Activated CD8-positive, alpha-beta T cell treated with anti-CD3 and anti-CD28 coated beads for 36 hours (primary cell): Measurements from ENCODE around the gene PDE4B. TPM values are rescaled to one million over a fixed set of nuclear protein-coding genes. Genes with fewer than 3 reads are reported as not detected.

ENCODE experiments used
- ATAC-seq: fragments of 200-7000 bp; cut with Tn5 transposase; one replicate; pipeline ENCODE4 v1.10.0; 2021; ENCODE audit warnings: mild to moderate bottlenecking, moderate library complexity
- CTCF ChIA-PET: fragments of 350-600 bp; sonication (Branson Sonifier 250); formaldehyde crosslinking; loops from one replicate; lab custom pipeline; 2021; ENCODE audit warnings: antibody characterized with exemption; lab: Charles Lee
- POLR2A ChIA-PET: fragments of 350-600 bp; sonication (Branson Sonifier 250); formaldehyde crosslinking; loops from one replicate; lab custom pipeline; 2021; ENCODE audit warnings: antibody characterized with exemption; lab: Charles Lee
- DNase-seq: peaks from one replicate; pipeline ENCODE4 v3.0.0-alpha.2; 2020
- H3K27ac Mint-ChIP-seq: one replicate; pipeline ENCODE4 v1.8.0; 2021; ENCODE audit warnings: mild to moderate bottlenecking, mixed read lengths
- H3K27me3 Mint-ChIP-seq: one replicate; pipeline ENCODE4 v1.8.0; 2021; ENCODE audit warnings: mixed read lengths
- H3K36me3 Mint-ChIP-seq: one replicate; pipeline ENCODE4 v1.8.0; 2021; ENCODE audit warnings: low read depth, mixed read lengths
- H3K4me1 Mint-ChIP-seq: one replicate; pipeline ENCODE4 v1.8.0; 2021; ENCODE audit warnings: low read depth, mixed read lengths
- H3K4me3 Mint-ChIP-seq: one replicate; pipeline ENCODE4 v1.8.0; 2021; ENCODE audit warnings: mild to moderate bottlenecking, moderate library complexity, mixed read lengths
- H3K9me3 Mint-ChIP-seq: one replicate; pipeline ENCODE4 v1.8.0; 2021; ENCODE audit warnings: mixed read lengths
- CTCF ChIP-seq: fragments of 200-600 bp; IDR thresholded peaks from one replicate; pipeline ENCODE4 v1.8.0; 2022; ENCODE audit warnings: antibody characterized with exemption, mild to moderate bottlenecking
- intact Hi-C: fragments of 100-400 bp; cut with micrococcal nuclease; formaldehyde crosslinking; loops from one replicate; pipeline ENCODE4 v1.10.0; 2022
- total RNA-seq, 2 experiments: library from RNA; stranded (reverse); gene quantifications; one replicate each; pipeline ENCODE4 v1.2.3, GENCODE V29; 2021

PDE4B gene
- total RNA-seq, 2 experiments from 2014 or later, result 32.4 to 33.1 TPM

GRCh38 chr1:65889441-65889840 is 96.7 kb downstream of the PDE4B start:
- Mint-ChIP-seq H3K4me3 (no peak overlapping the region), H3K36me3 (no peaks in the 10 kb centered on the region), H3K27ac (no peak overlapping the region), H3K4me1 (no peaks in the 10 kb centered on the region), H3K27me3 (peaks cover 12% of the 10 kb centered on the region), H3K9me3 (no peaks in the 10 kb centered on the region)
- POLR2A ChIA-PET, result no interaction called here
- intact Hi-C loops, result no loop called here
- ATAC-seq, result no peak
- DNase-seq, result no peak
- CTCF ChIA-PET, result interaction anchor here (1.7 kb wide), 1 partner anchor 353 kb away, joined by 7 read pairs; no protein-coding TSS in a partner anchor
- TF ChIP-seq CTCF, result no peak

GRCh38 chr1:65890201-65890843 is 97.6 kb downstream of the PDE4B start:
- no peaks in the 10 kb centered on the region for H3K36me3 Mint-ChIP-seq
- CTCF ChIA-PET, result interaction anchor here (1.7 kb wide), 1 partner anchor 352 kb away, joined by 7 read pairs; no protein-coding TSS in a partner anchor
- no peak overlapping the region for H3K4me3 Mint-ChIP-seq
- no peaks in the 10 kb centered on the region for H3K4me1 Mint-ChIP-seq
- intact Hi-C loops, result no loop called here
- H3K27ac Mint-ChIP-seq, result no peak overlapping the region
- no peak for TF ChIP-seq CTCF
- H3K9me3 Mint-ChIP-seq, result no peaks in the 10 kb centered on the region
- DNase-seq, result no peak
- no peak for ATAC-seq
- POLR2A ChIA-PET, result no interaction called here
- peaks cover 12% of the 10 kb centered on the region for H3K27me3 Mint-ChIP-seq

GRCh38 chr1:65894738-65895605 is 102.3 kb downstream of the PDE4B start:
- H3K4me1 Mint-ChIP-seq, result no peaks in the 10 kb centered on the region
- POLR2A ChIA-PET, result no interaction called here
- ATAC-seq (no peak), DNase-seq (no peak)
- CTCF ChIA-PET, result no interaction called here
- no peak overlapping the region for H3K27ac Mint-ChIP-seq
- H3K4me3 Mint-ChIP-seq, result no peak overlapping the region
- H3K9me3 Mint-ChIP-seq, result peaks cover 8% of the 10 kb centered on the region
- intact Hi-C loops, result no loop called here
- peaks cover 10% of the 10 kb centered on the region for H3K27me3 Mint-ChIP-seq
- no peak for TF ChIP-seq CTCF
- H3K36me3 Mint-ChIP-seq, result no peaks in the 10 kb centered on the region

- no peak for TF ChIP-seq CTCF
- peaks cover 8% of the 10 kb centered on the region for H3K27me3 Mint-ChIP-seq
- peaks cover 8% of the 10 kb centered on the region for H3K9me3 Mint-ChIP-seq
- no peaks in the 10 kb centered on the region for H3K36me3 Mint-ChIP-seq
- ChIA-PET CTCF (no interaction called here), POLR2A (no interaction called here)
- no peak for ATAC-seq
- intact Hi-C loops, result no loop called here
- H3K4me3 Mint-ChIP-seq, result no peak overlapping the region
- H3K27ac Mint-ChIP-seq, result no peak overlapping the region
- no peaks in the 10 kb centered on the region for H3K4me1 Mint-ChIP-seq
- no peak for DNase-seq
Observed at GRCh38 chr1:65896721-65897120, 104.0 kb downstream of the PDE4B start.

- TF ChIP-seq CTCF, result no peak
- Mint-ChIP-seq H3K4me3 (no peak overlapping the region), H3K4me1 (no peaks in the 10 kb centered on the region), H3K9me3 (peaks cover 8% of the 10 kb centered on the region), H3K27ac (no peak overlapping the region), H3K27me3 (peaks cover 8% of the 10 kb centered on the region), H3K36me3 (no peaks in the 10 kb centered on the region)
- ATAC-seq, result no peak
- CTCF ChIA-PET, result no interaction called here
- POLR2A ChIA-PET, result no interaction called here
- DNase-seq, result no peak
- intact Hi-C loops, result no loop called here
Observed at GRCh38 chr1:65897485-65897884, 104.8 kb downstream of the PDE4B start.
